GM23338 (cell line): ENCODE data around the gene CCDC167. TPM values are rescaled to one million over a fixed set of nuclear protein-coding genes. Genes with fewer than 3 reads are reported as not detected.

Experiments
- ATAC-seq: fragments of 200-7000 bp; cut with Tn5 transposase; 3 replicates; pipeline ENCODE4 v1.9.1; 2020
- DNase-seq: peaks from one replicate; pipeline ENCODE4 v3.0.0-alpha.2; 2015; ENCODE audit warnings: low spot score
- H2AFZ ChIP-seq: fragments of 200-600 bp; sonication (generic); 2 replicates; pipeline ENCODE4 v1.8.0; 2016; ENCODE audit warnings: antibody characterized with exemption, mild to moderate bottlenecking, moderate library complexity
- H3F3A ChIP-seq: fragments of 200-600 bp; sonication (generic); replicated peaks from 2 replicates; pipeline ENCODE4 v1.8.0; 2017; ENCODE audit warnings: antibody characterized with exemption, mixed run types, low read depth
- H3K27ac ChIP-seq: fragments of 200-600 bp; sonication (generic); 2 replicates; pipeline ENCODE4 v1.6.1; 2016; ENCODE audit warnings: low read depth
- H3K27me3 ChIP-seq: fragments of 200-600 bp; sonication (generic); 2 replicates; pipeline ENCODE4 v1.8.0; 2016; ENCODE audit warnings: mild to moderate bottlenecking, mixed run types, moderate library complexity; ENCODE audit not compliant: insufficient read depth
- H3K36me3 ChIP-seq: fragments of 200-600 bp; sonication (generic); 2 replicates; pipeline ENCODE4 v1.8.0; 2016; ENCODE audit warnings: mild to moderate bottlenecking; ENCODE audit not compliant: insufficient read depth
- H3K4me1 ChIP-seq: fragments of 200-600 bp; sonication (generic); 2 replicates; pipeline ENCODE4 v1.8.0; 2016; ENCODE audit warnings: mild to moderate bottlenecking, moderate library complexity; ENCODE audit not compliant: insufficient read depth
- H3K4me2 ChIP-seq: fragments of 200-600 bp; sonication (generic); 2 replicates; pipeline ENCODE4 v1.7.1; 2017; ENCODE audit warnings: mixed run types
- H3K4me3 ChIP-seq: fragments of 200-600 bp; sonication (generic); 2 replicates; pipeline ENCODE4 v1.6.1; 2016; ENCODE audit warnings: mixed run types
- H3K79me2 ChIP-seq: fragments of 200-600 bp; sonication (generic); replicated peaks from 2 replicates; pipeline ENCODE4 v1.8.0; 2017; ENCODE audit warnings: mild to moderate bottlenecking; ENCODE audit not compliant: insufficient read depth
- H3K9me2 ChIP-seq: fragments of 200-600 bp; sonication (generic); 2 replicates; pipeline ENCODE4 v1.8.0; 2017; ENCODE audit not compliant: insufficient read depth
- H4K20me1 ChIP-seq: fragments of 200-600 bp; sonication (generic); replicated peaks from 2 replicates; pipeline ENCODE4 v1.8.0; 2017; ENCODE audit warnings: mild to moderate bottlenecking; ENCODE audit not compliant: insufficient read depth
- H3K27ac Mint-ChIP-seq: 2 replicates; pipeline ENCODE4 v1.8.0; 2020; ENCODE audit warnings: inconsistent platforms, mild to moderate bottlenecking, moderate library complexity, mixed read lengths
- H3K27me3 Mint-ChIP-seq: 3 replicates; pipeline ENCODE4 v1.8.0; 2022; ENCODE audit warnings: low read depth, mild to moderate bottlenecking, moderate library complexity, mixed read lengths, inconsistent platforms; ENCODE audit not compliant: insufficient read depth, poor library complexity
- H3K36me3 Mint-ChIP-seq: 3 replicates; pipeline ENCODE4 v1.8.0; 2021; ENCODE audit warnings: low read depth, mild to moderate bottlenecking, inconsistent platforms, moderate library complexity, mixed read lengths
- H3K4me1 Mint-ChIP-seq: 3 replicates; pipeline ENCODE4 v1.8.0; 2020; ENCODE audit warnings: mild to moderate bottlenecking, inconsistent platforms, mixed read lengths
- H3K4me3 Mint-ChIP-seq: 3 replicates; pipeline ENCODE4 v1.8.0; 2021; ENCODE audit warnings: moderate library complexity, mild to moderate bottlenecking, inconsistent platforms, mixed read lengths
- H3K9me3 Mint-ChIP-seq: 3 replicates; pipeline ENCODE4 v1.8.0; 2020; ENCODE audit warnings: moderate library complexity, mild to moderate bottlenecking, inconsistent platforms, mixed read lengths
- CREB1 ChIP-seq: fragments of 250-450 bp; sonication (Bioruptor Pico); IDR thresholded peaks from 2 replicates; pipeline ENCODE4 v1.5.0; 2020; ENCODE audit warnings: low read depth, mild to moderate bottlenecking, moderate library complexity
- CTCF ChIP-seq, 2 experiments: fragments of 200-600 bp in 1 of 2; sonication (generic) in 1 of 2; conservative IDR thresholded peaks; 2 replicates each; pipeline versions ENCODE4 v1.5.1 to v1.6.1; 2016 to 2017; ENCODE audit warnings: antibody characterized with exemption in 2 of 2, low read depth in 2 of 2, mild to moderate bottlenecking in 2 of 2, moderate library complexity in 1 of 2
- ETS1 ChIP-seq: IDR thresholded peaks from 2 replicates; pipeline ENCODE4 v1.6.1; 2016; ENCODE audit warnings: antibody characterized with exemption
- EZH2 ChIP-seq: fragments of 200-600 bp; sonication (generic); IDR thresholded peaks from one replicate; pipeline ENCODE4 v1.8.0; 2017; ENCODE audit warnings: antibody characterized with exemption, mild to moderate bottlenecking, low read depth; ENCODE audit not compliant: unreplicated experiment
- EZH2phosphoT487 ChIP-seq: fragments of 200-600 bp; sonication (generic); IDR thresholded peaks from one replicate; pipeline ENCODE4 v1.8.1; 2018; ENCODE audit warnings: antibody characterized with exemption; ENCODE audit not compliant: unreplicated experiment
- JUNB ChIP-seq: IDR thresholded peaks from one replicate; pipeline ENCODE4 v1.6.1; 2016; ENCODE audit warnings: antibody characterized with exemption; ENCODE audit not compliant: unreplicated experiment
- NANOG ChIP-seq: IDR thresholded peaks from 2 replicates; pipeline ENCODE4 v1.6.1; 2016; ENCODE audit warnings: antibody characterized with exemption, borderline replicate concordance
- REST ChIP-seq: IDR thresholded peaks from one replicate; pipeline ENCODE4 v1.6.1; 2018; ENCODE audit warnings: antibody characterized with exemption; ENCODE audit not compliant: unreplicated experiment
- STAT1 ChIP-seq: IDR thresholded peaks from one replicate; pipeline ENCODE4 v1.6.1; 2016; ENCODE audit warnings: antibody characterized with exemption; ENCODE audit not compliant: unreplicated experiment
- ZNF114 ChIP-seq: fragments of 250-450 bp; sonication (Bioruptor Pico); IDR thresholded peaks from 2 replicates; pipeline ENCODE4 v1.5.0; 2020; ENCODE audit warnings: mild to moderate bottlenecking, moderate library complexity
- ZNF331 ChIP-seq: fragments of 250-450 bp; sonication (Bioruptor Pico); IDR thresholded peaks from 2 replicates; pipeline ENCODE4 v1.5.0; 2020; ENCODE audit warnings: low read depth, mild to moderate bottlenecking, moderate library complexity
- polyA plus RNA-seq: library from polyadenylated mRNA; unstranded; fragments of >200 nt; fragmentation: Nextera tagmentation; extraction: Ambion mirVana; gene quantifications from 2 replicates; pipeline ENCODE4 v1.2.1, GENCODE V29; 2016
- total RNA-seq: library from RNA; depleted of rRNA; stranded (reverse); fragments of >200 nt; shearing (Covaris generic); gene quantifications from 2 replicates; pipeline ENCODE4 v1.2.3, GENCODE V29; 2014

CCDC167 gene
- total and polyA plus RNA-seq, 2 experiments from 2014 or later: 17.6 to 21.4 TPM

- H3K4me1 Mint-ChIP-seq: peaks cover 25% of the 10 kb centered on the region
- no peaks in the 10 kb centered on the region for H3K9me3 Mint-ChIP-seq
- DNase-seq (peak; percentile 79), ATAC-seq (peak; percentile 81)
- TF ChIP-seq CTCF (conservative IDR thresholded peaks at IDR 0.05; ENCODE audit: low read depth in 2 of 2): peak; percentile 70 to 99
- TF ChIP-seq ZNF114 (CRISPR knock-in tag): no peak
- H3K27me3 Mint-ChIP-seq: peaks cover 2% of the 10 kb centered on the region
- no peak overlapping the region for H3K4me3 Mint-ChIP-seq
- Histone ChIP-seq H3F3A (0 out of 2 replicates have a peak, but pooled peaks cover 6% of the 10 kb centered on the region), H3K9me2 (no peaks in the 10 kb centered on the region), H3K4me3 (no peak overlapping the region), H3K27ac (no peak overlapping the region), H4K20me1 (no peaks in the 10 kb centered on the region; the same call in none of the 2 replicates), H3K4me1 (peaks cover 17% of the 10 kb centered on the region), H3K36me3 (no peaks in the 10 kb centered on the region), H3K79me2 (no peaks in the 10 kb centered on the region), H2AFZ (no peak overlapping the region), H3K27me3 (no peaks in the 10 kb centered on the region), H3K4me2 (no peak overlapping the region)
- peaks cover 10% of the 10 kb centered on the region; the same call in 1 of the 3 replicates for H3K36me3 Mint-ChIP-seq
- no peak overlapping the region for H3K27ac Mint-ChIP-seq
These were observed 15.5 kb downstream of the CCDC167 start for GRCh38 chr6:37483917-37484785.

- H3K9me3 Mint-ChIP-seq: no peaks in the 10 kb centered on the region
- Histone ChIP-seq H3K4me2 (no peak overlapping the region), H3K9me2 (no peaks in the 10 kb centered on the region), H3K27ac (no peak overlapping the region), H3K4me3 (no peak overlapping the region), H3F3A (0 out of 2 replicates have a peak, but pooled peaks cover 6% of the 10 kb centered on the region), H3K4me1 (peaks cover 17% of the 10 kb centered on the region), H3K36me3 (no peaks in the 10 kb centered on the region), H2AFZ (no peak overlapping the region), H3K79me2 (no peaks in the 10 kb centered on the region), H4K20me1 (no peaks in the 10 kb centered on the region; the same call in none of the 2 replicates), H3K27me3 (no peaks in the 10 kb centered on the region)
- no peak overlapping the region for H3K4me3 Mint-ChIP-seq
- H3K27ac Mint-ChIP-seq: no peak overlapping the region
- ATAC-seq (no peak), DNase-seq (no peak)
- H3K36me3 Mint-ChIP-seq: peaks cover 14% of the 10 kb centered on the region; the same call in 1 of the 3 replicates
- peaks cover 23% of the 10 kb centered on the region for H3K4me1 Mint-ChIP-seq
- peaks cover 8% of the 10 kb centered on the region for H3K27me3 Mint-ChIP-seq
- TF ChIP-seq ETS1 (no peak), CREB1 (CRISPR knock-in tag) (no peak), STAT1 (no peak), ZNF331 (CRISPR knock-in tag) (no peak), EZH2 (no peak), REST (no peak), NANOG (no peak), JUNB (no peak), EZH2phosphoT487 (no peak)
These were observed 16.3 kb downstream of the CCDC167 start for GRCh38 chr6:37483252-37483901.
